T-cell (primary cell): ENCODE measurements around the gene AUH. TPM values are rescaled to one million over a fixed set of nuclear protein-coding genes. Genes with fewer than 3 reads are reported as not detected.

Source experiments
- ATAC-seq, 4 experiments: fragments of 200-7000 bp in 3 of 4; fragments of 150-1000 bp in 1 of 4; cut with Tn5 transposase; replicated peaks in 1 of 4; 1 replicate in 3 of 4; 2 replicates in 1 of 4; pipeline ENCODE4 v1.10.0; 2021; ENCODE audit warnings: moderate library complexity in 3 of 4, mild to moderate bottlenecking in 2 of 4, moderate number of reproducible peaks in 1 of 4
- CTCF ChIA-PET, 2 donors: fragments of 300-600 bp; sonication (Branson Sonifier 250); formaldehyde crosslinking; loops; one replicate each; lab custom pipeline; 2022; ENCODE audit warnings: antibody characterized with exemption in 2 of 2; lab: Charles Lee
- POLR2A ChIA-PET, 2 donors: fragments of 300-600 bp; sonication (Branson Sonifier 250); formaldehyde crosslinking; loops; one replicate each; lab custom pipeline; 2022; ENCODE audit warnings: antibody characterized with exemption in 2 of 2; lab: Charles Lee
- DNase-seq, 35 experiments: peaks; one replicate each; pipeline versions ENCODE4 v3.0.0 to v3.0.0-alpha.2; 2013 to 2023
- H3K27ac ChIP-seq: one replicate; pipeline ENCODE4 v1.5.1; 2013; ENCODE audit warnings: low read length
- H3K27me3 ChIP-seq, 2 experiments: replicated peaks in 1 of 2; 1 replicate in 1 of 2; 2 replicates in 1 of 2; pipeline versions ENCODE4 v1.6.1 to v1.7.0; 2013; ENCODE audit warnings: low read length in 1 of 2, mixed read lengths in 1 of 2; ENCODE audit not compliant: control insufficient read depth in 2 of 2, insufficient read depth in 2 of 2; ENCODE audit errors: extremely low read depth in 1 of 2
- H3K36me3 ChIP-seq, 2 donors: 1 replicate in 1 of 2; 2 replicates in 1 of 2; pipeline versions ENCODE4 v1.6.1 to v1.7.0; 2013; ENCODE audit warnings: low read length in 1 of 2; ENCODE audit not compliant: control insufficient read depth in 2 of 2, insufficient read depth in 1 of 2; ENCODE audit errors: extremely low read depth in 1 of 2
- H3K4me1 ChIP-seq, 2 experiments: 1 replicate in 1 of 2; 2 replicates in 1 of 2; pipeline versions ENCODE4 v1.6.1 to v1.7.0; 2013; ENCODE audit warnings: low read length in 2 of 2, mixed read lengths in 1 of 2; ENCODE audit not compliant: insufficient read depth in 2 of 2, control insufficient read depth in 1 of 2; ENCODE audit errors: extremely low read depth in 1 of 2
- H3K4me3 ChIP-seq, 2 donors: 1 replicate in 1 of 2; 2 replicates in 1 of 2; pipeline versions ENCODE4 v1.5.1 to v1.7.0; 2013; ENCODE audit warnings: mild to moderate bottlenecking in 2 of 2, low read length in 1 of 2, moderate library complexity in 1 of 2; ENCODE audit not compliant: control insufficient read depth in 1 of 2; ENCODE audit errors: extremely low read depth in 1 of 2
- H3K9me3 ChIP-seq: 2 replicates; pipeline ENCODE4 v1.7.0; 2013
- H3K27ac Mint-ChIP-seq, 2 donors: one replicate each; pipeline ENCODE4 v1.8.0; 2020 to 2021; ENCODE audit warnings: mild to moderate bottlenecking in 2 of 2, mixed read lengths in 2 of 2
- H3K27me3 Mint-ChIP-seq, 2 donors: one replicate each; pipeline ENCODE4 v1.8.0; 2021 to 2022; ENCODE audit warnings: mixed read lengths in 2 of 2
- H3K36me3 Mint-ChIP-seq: one replicate; pipeline ENCODE4 v1.8.0; 2021; ENCODE audit warnings: mixed read lengths
- H3K4me1 Mint-ChIP-seq, 3 donors: one replicate each; pipeline ENCODE4 v1.8.0; 2020 to 2022; ENCODE audit warnings: mixed read lengths in 3 of 3, mild to moderate bottlenecking in 1 of 3
- H3K4me3 Mint-ChIP-seq, 3 donors: one replicate each; pipeline ENCODE4 v1.8.0; 2020 to 2022; ENCODE audit warnings: mild to moderate bottlenecking in 3 of 3, mixed read lengths in 3 of 3, moderate library complexity in 3 of 3
- H3K9me3 Mint-ChIP-seq, 3 donors: one replicate each; pipeline ENCODE4 v1.8.0; 2020 to 2022; ENCODE audit warnings: mixed read lengths in 3 of 3
- WGBS: methylation state at CpG from one replicate; pipeline ENCODE4 v1.1.5; 2013; ENCODE audit warnings: missing lambda C conversion rate; ENCODE audit not compliant: insufficient coverage; 5-methylcytosine and 5-hydroxymethylcytosine counted together
- total RNA-seq, 35 experiments: library from RNA in 6 of 35; stranded (reverse) in 6 of 35; fragments of 120-200 nt in 1 of 35; gene quantifications; one replicate each; pipeline versions ENCODE4 v1.2.1 to v1.2.4 and lab custom pipeline; 2013 to 2026

Gene AUH
- total RNA-seq, 5 donors from 2014 or later (not counting 1 experiment from before 2014, with no cell fraction given) = 17.2 to 24.6 (median 21.6) TPM

DNA sequence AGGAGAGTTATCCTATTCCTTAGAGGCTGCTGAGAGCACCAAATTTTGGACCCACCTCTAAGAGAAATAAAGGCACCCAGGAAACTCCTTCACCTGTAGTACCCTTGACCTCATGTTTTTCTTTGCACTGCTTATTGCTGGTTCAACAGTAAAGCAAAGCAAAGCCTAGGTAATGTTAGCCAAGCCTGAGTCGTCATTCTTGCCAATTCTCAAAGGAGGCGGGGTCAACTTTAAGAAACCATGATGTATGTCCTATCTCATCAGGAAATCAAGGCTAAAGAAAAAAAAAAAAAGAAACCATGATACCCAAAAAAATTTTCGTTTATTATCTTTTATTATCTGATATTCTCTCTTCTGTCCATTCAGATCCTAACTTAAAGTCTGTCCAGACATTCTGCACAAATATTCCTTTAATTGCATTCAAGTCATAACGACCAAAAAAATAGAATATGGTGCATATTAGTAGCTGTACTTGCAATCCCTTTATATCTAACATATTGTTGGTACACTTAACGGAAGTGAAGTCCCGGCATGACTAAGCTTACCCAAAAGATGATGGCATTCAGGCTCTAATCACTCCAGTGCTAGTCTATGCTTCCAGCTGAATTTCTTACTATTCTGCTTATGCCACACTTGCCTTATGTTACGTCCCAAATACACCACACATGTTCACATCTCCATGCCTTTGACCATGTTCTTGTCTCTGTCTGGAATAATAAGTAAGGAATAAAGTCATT lies 1.8 kb downstream of the AUH start:
- Histone ChIP-seq H3K9me3 (no peaks in the 10 kb centered on the region), H3K4me1 (peaks cover 15 to 22% of the 10 kb centered on the region in 2 experiments), H3K27me3 (no peaks in the 10 kb centered on the region), H3K36me3 (peaks cover 0 to 18% of the 10 kb centered on the region in 2 donors), H3K4me3 (no peak overlapping the region), H3K27ac (no peak overlapping the region)
- Mint-ChIP-seq H3K4me1 (peaks cover 54 to 58% (median 55%) of the 10 kb centered on the region in 3 donors), H3K4me3 (peak overlapping the region; percentile 89 to 98 (median 92)), H3K27me3 (no peaks in the 10 kb centered on the region), H3K36me3 (peaks cover 30% of the 10 kb centered on the region), H3K27ac (peak overlapping the region in 1 of 2 donors; percentile 92), H3K9me3 (no peaks in the 10 kb centered on the region)
- ATAC-seq (no peak), DNase-seq (no peak)
- ChIA-PET CTCF (interaction anchor here (0.5 to 1.0 kb wide), 4 partner anchors 29 to 1212 kb away, joined by 3 to 8 read pairs (median 4); no protein-coding TSS in a partner anchor), POLR2A (interaction anchor here in 1 of 2 donors (0.5 kb wide), 1 partner anchor 36 kb away, joined by 7 read pairs; no protein-coding TSS in a partner anchor)
- 64% methylated on average over 4 of the region's 7 CpGs for WGBS

DNA sequence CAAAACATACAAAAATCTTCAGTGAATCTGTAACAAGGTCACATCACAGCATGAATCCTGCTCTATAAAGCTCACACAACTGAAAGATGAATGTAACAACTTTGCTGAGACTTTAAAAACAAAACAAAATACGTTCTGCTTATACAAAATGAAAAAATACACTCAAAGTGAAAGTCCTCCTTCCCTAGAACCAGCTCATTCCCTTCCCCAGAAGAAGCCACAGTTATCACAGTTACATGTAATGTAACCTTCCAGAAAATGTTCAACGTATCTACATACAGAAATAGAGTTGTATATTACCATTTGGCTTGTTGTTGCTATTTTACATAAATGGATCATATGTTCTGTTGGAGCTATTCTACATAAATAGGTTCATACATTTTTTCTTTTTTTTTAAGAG lies 2.6 kb downstream of the AUH start:
- WGBS = 22% methylated on average over 1 of the region's 2 CpGs
- Mint-ChIP-seq H3K4me3 (no peak overlapping the region), H3K4me1 (peaks cover 54 to 58% (median 55%) of the 10 kb centered on the region in 3 donors), H3K27ac (no peak overlapping the region), H3K27me3 (no peaks in the 10 kb centered on the region), H3K36me3 (peaks cover 36% of the 10 kb centered on the region), H3K9me3 (no peaks in the 10 kb centered on the region)
- Histone ChIP-seq H3K4me1 (peaks cover 15 to 22% of the 10 kb centered on the region in 2 experiments), H3K27ac (no peak overlapping the region), H3K27me3 (no peaks in the 10 kb centered on the region), H3K4me3 (no peak overlapping the region), H3K9me3 (no peaks in the 10 kb centered on the region), H3K36me3 (peaks cover 0 to 20% of the 10 kb centered on the region in 2 donors)
- CTCF ChIA-PET = interaction anchor here in 1 of 2 donors (0.6 kb wide), 1 partner anchor 257 kb away, joined by 3 read pairs; no protein-coding TSS in a partner anchor
- DNase-seq = no peak
- POLR2A ChIA-PET = no interaction called here
- ATAC-seq = no peak

- ChIA-PET POLR2A (no interaction called here), CTCF (no interaction called here)
- H3K36me3 ChIP-seq = peaks cover 0 to 35% of the 10 kb centered on the region in 2 donors
- H3K4me3 ChIP-seq = no peak overlapping the region
- no peaks in the 10 kb centered on the region for H3K9me3 ChIP-seq
- Mint-ChIP-seq H3K4me1 (peaks cover 31 to 39% (median 37%) of the 10 kb centered on the region in 3 donors), H3K27me3 (no peaks in the 10 kb centered on the region), H3K9me3 (no peaks in the 10 kb centered on the region), H3K4me3 (no peak overlapping the region), H3K27ac (no peak overlapping the region), H3K36me3 (peaks cover 46% of the 10 kb centered on the region)
- ATAC-seq (no peak), DNase-seq (no peak)
- H3K27ac ChIP-seq = no peak overlapping the region
- no CpG with 5 or more reads among the region's 1 CpG for WGBS
- H3K27me3 ChIP-seq = no peaks in the 10 kb centered on the region
- H3K4me1 ChIP-seq = peaks cover 5 to 6% of the 10 kb centered on the region in 2 experiments
These were observed 6.8 kb downstream of the AUH start for GRCh38 chr9:91354881-91355280.

DNA sequence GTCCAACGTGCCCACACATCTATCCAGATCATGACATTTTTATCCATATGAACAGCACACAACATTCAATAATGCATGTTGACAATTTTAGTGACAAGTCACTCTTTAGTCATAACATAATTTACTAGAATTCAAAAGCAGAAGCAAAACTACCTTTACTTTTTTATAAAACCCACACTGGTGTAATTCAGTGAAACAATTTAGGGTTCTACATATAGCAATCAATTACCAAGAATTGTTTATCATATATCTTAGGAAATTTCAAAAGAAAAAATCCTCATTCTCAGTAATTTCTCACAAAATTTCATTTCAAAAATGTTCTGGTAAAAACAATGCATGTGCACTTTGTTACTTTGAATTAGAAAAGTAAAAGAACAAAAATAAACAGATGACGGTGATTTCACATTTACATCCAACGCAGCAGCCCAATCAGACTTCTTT lies 12.6 kb downstream of the AUH start:
- ChIA-PET CTCF (no interaction called here), POLR2A (no interaction called here)
- no peak overlapping the region for H3K4me3 ChIP-seq
- H3K36me3 ChIP-seq = peaks cover 0 to 16% of the 10 kb centered on the region in 2 donors
- no peak overlapping the region for H3K27ac Mint-ChIP-seq
- DNase-seq (no peak), ATAC-seq (no peak)
- peaks cover 39% of the 10 kb centered on the region for H3K36me3 Mint-ChIP-seq
- no peak overlapping the region for H3K27ac ChIP-seq
- H3K27me3 Mint-ChIP-seq = no peaks in the 10 kb centered on the region
- no peaks in the 10 kb centered on the region for H3K9me3 ChIP-seq
- H3K4me3 Mint-ChIP-seq = no peak overlapping the region
- H3K4me1 Mint-ChIP-seq = peaks cover 11 to 16% (median 14%) of the 10 kb centered on the region in 3 donors
- H3K27me3 ChIP-seq = no peaks in the 10 kb centered on the region
- no peaks in the 10 kb centered on the region for H3K9me3 Mint-ChIP-seq
- no peaks in the 10 kb centered on the region for H3K4me1 ChIP-seq
- 70% methylated on average over 1 of the region's 3 CpGs for WGBS

GRCh38 chr9:91348191-91348807 lies 13.4 kb downstream of the AUH start:
- Mint-ChIP-seq H3K27me3 (no peaks in the 10 kb centered on the region), H3K4me3 (no peak overlapping the region), H3K27ac (no peak overlapping the region), H3K9me3 (no peaks in the 10 kb centered on the region), H3K36me3 (peaks cover 43% of the 10 kb centered on the region), H3K4me1 (peaks cover 14 to 16% (median 14%) of the 10 kb centered on the region in 3 donors)
- Histone ChIP-seq H3K4me3 (no peak overlapping the region), H3K9me3 (no peaks in the 10 kb centered on the region), H3K4me1 (no peaks in the 10 kb centered on the region), H3K27ac (no peak overlapping the region), H3K27me3 (no peaks in the 10 kb centered on the region), H3K36me3 (peaks cover 0 to 18% of the 10 kb centered on the region in 2 donors)
- DNase-seq = no peak
- no CpG with 5 or more reads among the region's 6 CpGs for WGBS
- ChIA-PET POLR2A (no interaction called here), CTCF (no interaction called here)
- no peak for ATAC-seq

DNA sequence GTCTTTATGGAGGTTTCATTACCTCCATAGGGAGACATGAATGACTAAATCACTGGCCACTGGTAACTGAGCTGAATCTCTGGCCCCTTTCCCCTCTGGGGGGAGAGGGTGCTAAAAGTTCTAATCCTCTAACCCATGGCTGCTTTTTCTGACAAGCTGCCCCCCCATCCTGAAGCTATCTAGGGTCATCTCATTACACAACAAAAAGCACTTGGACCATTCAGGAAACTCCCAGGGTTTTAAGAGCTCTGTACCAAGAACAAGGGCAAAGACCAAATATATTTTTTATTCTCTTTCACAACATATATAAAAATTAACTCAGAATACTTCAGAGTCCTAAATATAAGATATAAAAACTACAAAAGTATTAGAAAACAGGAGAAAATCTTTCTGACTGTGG lies 14.3 kb downstream of the AUH start:
- peaks cover 0 to 16% of the 10 kb centered on the region in 2 donors for H3K36me3 ChIP-seq

More for the DNA sequence above, 14.3 kb downstream of the AUH start:
- CTCF ChIA-PET = interaction anchor here in 1 of 2 donors (0.5 kb wide), 1 partner anchor 1410 kb away, joined by 4 read pairs; no protein-coding TSS in a partner anchor
- H3K9me3 ChIP-seq = no peaks in the 10 kb centered on the region
- no peaks in the 10 kb centered on the region for H3K27me3 Mint-ChIP-seq
- no peaks in the 10 kb centered on the region for H3K27me3 ChIP-seq
- ATAC-seq = no peak
- POLR2A ChIA-PET = no interaction called here
- H3K4me3 Mint-ChIP-seq = no peak overlapping the region
- H3K4me1 Mint-ChIP-seq = peaks cover 16 to 19% (median 18%) of the 10 kb centered on the region in 3 donors
- no peak for DNase-seq
- H3K27ac Mint-ChIP-seq = no peak overlapping the region
- H3K4me3 ChIP-seq = no peak overlapping the region
- no peaks in the 10 kb centered on the region for H3K9me3 Mint-ChIP-seq
- H3K27ac ChIP-seq = no peak overlapping the region
- no peaks in the 10 kb centered on the region for H3K4me1 ChIP-seq
- H3K36me3 Mint-ChIP-seq = peaks cover 49% of the 10 kb centered on the region
